ENCODE measurements around the gene WDR81.

Gene WDR81

DNA sequence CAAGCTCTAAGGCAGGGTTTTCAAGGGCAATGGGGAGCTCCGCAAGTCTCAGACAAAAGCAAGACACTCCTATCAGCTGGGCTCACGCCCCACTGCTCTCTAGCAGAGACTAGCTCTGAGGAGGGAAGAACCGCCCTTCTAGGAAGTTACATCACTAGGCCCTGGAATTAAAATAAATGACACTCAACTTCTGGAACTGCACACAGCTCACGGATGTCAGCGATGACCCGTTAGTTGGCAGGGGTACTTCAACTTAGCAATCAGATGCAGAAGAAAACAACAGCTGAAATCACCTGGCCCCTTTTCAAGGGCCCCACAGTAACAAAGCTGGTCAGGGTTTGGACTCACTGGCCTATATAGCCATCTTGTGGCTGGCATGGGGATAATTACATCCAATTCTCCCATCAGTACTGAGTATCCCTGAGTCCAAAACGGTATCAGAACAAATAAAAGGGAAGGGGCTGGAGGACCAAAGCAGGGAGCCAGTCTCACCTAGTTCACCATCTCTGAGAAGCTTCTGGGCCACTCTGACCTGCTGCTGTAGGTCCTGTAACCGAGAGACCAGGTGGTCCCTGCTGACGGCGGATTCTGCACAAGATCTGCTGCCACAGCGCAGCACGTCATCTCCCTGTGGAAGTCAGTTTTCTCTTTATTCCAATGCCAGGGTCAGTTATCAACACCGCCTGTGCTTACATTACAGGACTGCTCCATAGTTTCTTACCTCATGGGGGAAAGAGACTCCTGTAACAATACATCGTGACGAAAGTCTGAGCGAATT lies 59.5 kb downstream of the WDR81 start:
- Mint-ChIP-seq H3K27me3 (ENCODE audit: low read depth, poor library complexity) (no peaks in the 10 kb centered on the region), H3K4me1 (peaks cover 18% of the 10 kb centered on the region), H3K4me3 (no peak overlapping the region), H3K9me3 (no peaks in the 10 kb centered on the region), H3K27ac (peak overlapping the region; percentile 63), H3K36me3 (ENCODE audit: low read depth) (peaks cover 69% of the 10 kb centered on the region)
- DNase-seq: no peak
- TF ChIP-seq, protein P1, sequence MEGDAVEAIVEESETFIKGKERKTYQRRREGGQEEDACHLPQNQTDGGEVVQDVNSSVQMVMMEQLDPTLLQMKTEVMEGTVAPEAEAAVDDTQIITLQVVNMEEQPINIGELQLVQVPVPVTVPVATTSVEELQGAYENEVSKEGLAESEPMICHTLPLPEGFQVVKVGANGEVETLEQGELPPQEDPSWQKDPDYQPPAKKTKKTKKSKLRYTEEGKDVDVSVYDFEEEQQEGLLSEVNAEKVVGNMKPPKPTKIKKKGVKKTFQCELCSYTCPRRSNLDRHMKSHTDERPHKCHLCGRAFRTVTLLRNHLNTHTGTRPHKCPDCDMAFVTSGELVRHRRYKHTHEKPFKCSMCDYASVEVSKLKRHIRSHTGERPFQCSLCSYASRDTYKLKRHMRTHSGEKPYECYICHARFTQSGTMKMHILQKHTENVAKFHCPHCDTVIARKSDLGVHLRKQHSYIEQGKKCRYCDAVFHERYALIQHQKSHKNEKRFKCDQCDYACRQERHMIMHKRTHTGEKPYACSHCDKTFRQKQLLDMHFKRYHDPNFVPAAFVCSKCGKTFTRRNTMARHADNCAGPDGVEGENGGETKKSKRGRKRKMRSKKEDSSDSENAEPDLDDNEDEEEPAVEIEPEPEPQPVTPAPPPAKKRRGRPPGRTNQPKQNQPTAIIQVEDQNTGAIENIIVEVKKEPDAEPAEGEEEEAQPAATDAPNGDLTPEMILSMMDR (IDR thresholded peaks at IDR 0.05): peak; percentile 55

DNA sequence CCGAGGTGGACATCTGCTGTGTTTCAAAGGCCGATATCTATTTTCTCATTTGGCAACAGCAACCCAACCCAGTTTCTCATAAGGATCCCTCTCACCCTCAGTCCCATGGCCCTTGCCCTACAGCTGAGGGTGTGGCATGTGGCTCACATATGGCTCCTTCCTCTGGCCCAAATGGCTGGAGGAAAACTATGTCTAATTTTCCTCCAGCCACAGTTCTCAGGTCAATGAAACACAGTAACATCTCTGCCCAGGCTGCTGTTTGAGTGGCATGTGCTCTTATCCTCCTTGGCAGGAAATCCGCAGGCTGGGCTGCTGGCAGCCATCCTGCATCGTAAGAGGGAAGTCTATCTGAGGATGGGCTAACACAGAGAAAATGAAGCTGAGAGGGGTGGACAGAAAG lies 61.4 kb downstream of the WDR81 start:
- TF ChIP-seq, protein P1 (IDR thresholded peaks at IDR 0.05): no peak
- Mint-ChIP-seq H3K4me3 (no peak overlapping the region), H3K27ac (no peak overlapping the region), H3K9me3 (no peaks in the 10 kb centered on the region), H3K27me3 (ENCODE audit: low read depth, poor library complexity) (no peaks in the 10 kb centered on the region), H3K36me3 (ENCODE audit: low read depth) (peaks cover 61% of the 10 kb centered on the region), H3K4me1 (peaks cover 18% of the 10 kb centered on the region)
- DNase-seq: no peak

DNA sequence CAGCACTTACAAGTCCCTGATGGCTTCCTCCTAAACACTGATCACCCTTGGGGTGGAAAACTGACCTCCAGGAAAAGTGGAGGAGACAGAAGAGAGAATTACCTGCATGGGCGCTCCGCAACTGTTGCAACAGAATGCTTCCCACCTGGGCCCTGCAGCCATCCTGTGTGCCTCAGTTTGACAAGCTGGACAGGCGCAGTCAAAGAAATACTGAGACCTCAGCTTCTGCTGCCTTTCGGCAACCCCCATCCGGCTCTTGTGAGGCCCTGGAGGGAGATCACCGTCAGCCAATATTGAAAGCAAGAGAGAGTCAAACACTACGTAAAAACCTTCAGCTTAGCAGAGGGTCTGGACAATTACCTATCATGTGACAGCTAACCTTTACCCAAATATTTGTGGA lies 62.2 kb downstream of the WDR81 start:
- TF ChIP-seq, protein P1 (IDR thresholded peaks at IDR 0.05): no peak
- H3K9me3 Mint-ChIP-seq: no peaks in the 10 kb centered on the region
- no peak for DNase-seq
- no peak overlapping the region for H3K4me3 Mint-ChIP-seq
- peak overlapping the region; percentile 43 for H3K27ac Mint-ChIP-seq
- H3K27me3 Mint-ChIP-seq (ENCODE audit: low read depth, poor library complexity): no peaks in the 10 kb centered on the region
- H3K36me3 Mint-ChIP-seq (ENCODE audit: low read depth): peaks cover 62% of the 10 kb centered on the region
- H3K4me1 Mint-ChIP-seq: peaks cover 23% of the 10 kb centered on the region

DNA sequence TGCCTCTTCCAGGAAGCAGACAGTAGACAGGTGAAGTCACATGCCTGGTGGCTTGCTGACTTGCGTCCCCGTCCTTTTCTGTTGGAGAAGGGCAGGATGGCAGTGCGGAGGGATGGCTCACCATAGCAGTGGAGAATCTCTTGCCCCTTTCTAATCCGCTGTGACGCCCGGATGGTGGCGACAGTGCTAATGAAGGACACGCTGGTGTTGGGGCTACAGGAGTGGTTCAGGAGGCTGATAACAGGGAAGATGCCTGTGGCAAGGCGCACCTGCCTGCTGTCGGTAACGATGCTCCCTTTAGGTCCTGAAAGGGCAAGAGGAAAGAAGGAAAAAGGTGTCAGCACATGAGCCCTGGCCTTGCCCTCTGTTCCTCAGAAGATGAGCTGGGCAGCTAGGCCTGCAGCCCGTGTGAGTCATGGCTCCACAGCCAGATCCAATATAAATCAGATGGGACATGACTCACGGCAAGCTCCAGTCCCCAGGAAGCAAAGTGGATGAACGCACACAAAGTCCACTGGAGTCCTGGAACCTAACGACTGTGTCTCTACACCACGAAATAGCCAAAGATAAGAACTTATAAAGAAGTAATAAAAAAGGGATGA lies 62.9 kb downstream of the WDR81 start:
- DNase-seq: no peak
- peak overlapping the region; percentile 43 for H3K27ac Mint-ChIP-seq
- TF ChIP-seq, protein P1 (IDR thresholded peaks at IDR 0.05): no peak
- H3K27me3 Mint-ChIP-seq (ENCODE audit: low read depth, poor library complexity): no peaks in the 10 kb centered on the region
- H3K4me3 Mint-ChIP-seq: no peak overlapping the region
- peaks cover 23% of the 10 kb centered on the region for H3K4me1 Mint-ChIP-seq
- H3K9me3 Mint-ChIP-seq: no peaks in the 10 kb centered on the region
- peaks cover 55% of the 10 kb centered on the region for H3K36me3 Mint-ChIP-seq (ENCODE audit: low read depth)
